GM18951 (cell line): Measurements from ENCODE around the gene TAS2R9.

Source experiments
- POLR2A ChIP-seq: IDR thresholded peaks from 4 replicates; pipeline ENCODE4 v1.6.1; 2011; ENCODE audit warnings: mild to moderate bottlenecking; ENCODE audit not compliant: insufficient read length, insufficient read depth; ENCODE audit errors: extremely low read depth
- in situ Hi-C: fragments of 300-500 bp; cut with MboI; formaldehyde crosslinking; loops from one replicate; pipeline ENCODE4 v1.12.0; 2022; ENCODE audit warnings: low sequenced_read_pairs, mixed read lengths, inconsistent platforms; ENCODE audit not compliant: unreplicated experiment

Gene TAS2R9, protein sequence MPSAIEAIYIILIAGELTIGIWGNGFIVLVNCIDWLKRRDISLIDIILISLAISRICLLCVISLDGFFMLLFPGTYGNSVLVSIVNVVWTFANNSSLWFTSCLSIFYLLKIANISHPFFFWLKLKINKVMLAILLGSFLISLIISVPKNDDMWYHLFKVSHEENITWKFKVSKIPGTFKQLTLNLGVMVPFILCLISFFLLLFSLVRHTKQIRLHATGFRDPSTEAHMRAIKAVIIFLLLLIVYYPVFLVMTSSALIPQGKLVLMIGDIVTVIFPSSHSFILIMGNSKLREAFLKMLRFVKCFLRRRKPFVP

DNA sequence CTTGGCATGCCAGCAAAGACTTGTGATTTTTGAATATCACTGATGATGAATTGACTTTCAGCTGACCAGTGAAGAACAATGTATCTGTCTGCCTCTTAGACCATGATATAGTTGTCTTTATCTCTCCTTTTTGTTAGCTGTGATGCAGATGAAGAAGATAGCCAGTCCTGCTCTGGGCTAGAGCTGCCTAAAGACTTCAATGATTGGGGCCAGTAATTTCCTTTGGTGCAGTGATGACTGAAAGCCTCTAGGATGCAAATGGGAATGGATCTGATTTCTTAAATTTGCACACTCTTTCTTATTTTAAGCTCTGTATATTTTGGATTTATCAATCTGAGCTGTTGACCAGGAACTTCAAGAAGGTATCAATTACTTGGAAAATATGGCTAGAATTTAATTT is at the start of gene TAS2R9:
Gene TAS2R9 (minus strand): TSS at position 101 of the 400 bp plus-strand sequence. CDS start 93 bp downstream, at position 8.
- no peak for TF ChIP-seq POLR2A
- in situ Hi-C loops = no loop called here

DNA sequence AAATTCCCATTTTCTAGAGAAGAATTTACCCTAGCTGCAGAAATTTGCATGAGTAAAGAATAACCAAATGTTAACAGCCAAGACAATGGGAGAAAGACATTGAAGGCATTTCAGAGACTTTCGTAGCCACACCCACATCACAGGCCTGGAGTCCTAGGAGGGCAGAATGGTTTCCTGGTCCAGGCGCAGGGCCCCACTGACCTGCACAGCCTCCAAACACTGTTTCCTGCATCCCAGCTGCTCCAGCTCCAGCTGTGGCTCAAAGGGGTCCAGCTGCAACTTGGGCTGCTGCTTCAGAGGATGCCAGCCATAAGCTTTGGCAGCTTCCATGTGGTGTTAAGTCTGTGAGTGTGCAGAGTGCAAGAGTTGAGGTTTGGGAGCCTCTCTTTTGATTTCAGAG is 45.8 kb upstream of the TAS2R9 start:
- in situ Hi-C loops = no loop called here
- no peak for TF ChIP-seq POLR2A

DNA sequence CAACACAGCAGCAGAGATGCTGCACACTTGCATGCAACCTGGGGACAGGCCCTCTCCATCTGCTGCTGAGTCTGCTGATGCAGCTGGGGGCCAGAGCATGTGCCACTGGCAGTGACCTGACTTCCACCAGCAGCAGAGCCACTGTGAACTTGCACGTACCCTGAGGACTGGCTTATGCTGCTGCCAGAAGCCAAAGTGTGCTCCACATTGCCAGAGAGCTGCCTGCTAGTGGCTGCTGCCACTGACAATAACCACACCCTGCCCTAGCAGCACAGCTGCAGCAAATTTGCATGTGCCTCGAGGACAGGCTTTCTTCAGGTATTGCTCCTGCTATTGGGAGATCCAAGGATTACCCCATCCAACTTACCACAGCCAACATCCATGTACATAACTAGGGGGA is 43.8 kb upstream of the TAS2R9 start:
- no peak for TF ChIP-seq POLR2A
- in situ Hi-C loops = no loop called here

DNA sequence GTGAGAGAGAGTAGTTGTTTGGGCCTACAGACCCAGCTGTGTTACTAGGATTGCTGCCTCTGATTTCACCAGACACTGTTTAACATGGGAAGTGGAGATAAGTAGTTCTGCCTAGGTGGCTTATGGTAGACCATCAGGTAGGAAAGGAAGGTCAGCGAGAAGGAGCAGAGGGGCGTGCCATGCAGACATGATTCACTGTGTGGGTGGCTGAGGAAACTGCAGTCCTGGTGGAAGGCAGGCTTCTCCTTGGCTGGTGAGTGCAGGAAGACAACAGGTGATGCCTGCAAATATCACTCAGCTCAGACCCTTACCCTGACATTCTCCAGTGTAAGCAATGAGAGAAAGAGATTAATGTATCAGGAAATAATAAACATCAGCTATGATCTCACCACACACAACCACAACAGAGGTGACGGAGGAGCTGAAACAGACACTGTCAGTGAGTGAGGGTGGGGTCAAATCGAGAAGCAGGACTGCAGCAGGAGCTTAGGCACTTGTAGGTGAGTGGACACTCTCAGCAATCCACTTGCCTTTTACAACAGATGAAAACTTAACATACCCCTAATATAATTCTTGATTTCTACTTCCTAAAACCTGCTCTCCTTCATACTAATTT is 41.4 kb upstream of the TAS2R9 start:
- in situ Hi-C loops = no loop called here
- no peak for TF ChIP-seq POLR2A

DNA sequence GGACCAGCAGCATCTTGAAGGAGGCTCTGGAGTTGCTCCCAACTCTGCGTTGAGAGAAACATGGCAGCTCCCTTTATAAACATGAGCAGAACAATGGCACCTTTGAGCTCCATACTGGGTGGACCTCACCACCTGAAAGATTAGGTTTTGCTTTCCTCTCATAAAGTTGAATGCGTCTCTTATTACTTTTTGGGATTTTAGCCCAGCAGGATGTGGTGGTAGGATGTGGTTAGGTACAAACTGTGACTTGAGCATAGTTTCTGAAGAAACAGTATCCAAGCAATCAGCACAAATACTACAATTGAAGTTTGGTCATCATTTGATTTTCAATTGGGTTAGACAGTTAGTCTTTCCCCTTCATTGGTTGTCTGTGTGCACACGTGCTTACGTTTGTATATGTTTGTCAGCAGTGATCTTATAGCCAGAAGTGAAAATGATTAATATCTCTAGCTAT is 39.5 kb upstream of the TAS2R9 start, which contains the start of gene PRR4:
Gene PRR4 (minus strand): TSS at position 51 of the 454 bp plus-strand sequence. CDS start 38 bp downstream, at position 13.
- TF ChIP-seq POLR2A = no peak
- in situ Hi-C loops = no loop called here

DNA sequence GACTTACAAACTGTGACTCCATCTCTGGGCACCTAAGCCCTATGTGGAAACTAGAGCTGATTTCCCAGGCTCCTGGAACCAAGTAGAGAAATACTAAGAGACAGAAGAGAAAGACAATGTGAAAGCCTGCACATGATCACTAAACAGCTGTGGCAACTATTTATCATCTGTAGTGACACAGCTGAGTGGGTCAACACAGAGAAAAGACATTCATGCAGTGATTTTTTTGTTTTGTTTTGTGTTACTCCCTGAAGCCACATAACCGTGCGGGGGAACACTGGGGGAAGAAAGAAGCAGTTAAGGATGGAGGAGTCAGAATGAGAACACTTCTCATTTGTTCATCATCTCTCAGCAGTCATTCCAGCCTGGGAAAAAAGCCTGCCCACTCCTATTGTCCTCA is 37.8 kb upstream of the TAS2R9 start:
- in situ Hi-C loops = no loop called here
- TF ChIP-seq POLR2A = no peak

DNA sequence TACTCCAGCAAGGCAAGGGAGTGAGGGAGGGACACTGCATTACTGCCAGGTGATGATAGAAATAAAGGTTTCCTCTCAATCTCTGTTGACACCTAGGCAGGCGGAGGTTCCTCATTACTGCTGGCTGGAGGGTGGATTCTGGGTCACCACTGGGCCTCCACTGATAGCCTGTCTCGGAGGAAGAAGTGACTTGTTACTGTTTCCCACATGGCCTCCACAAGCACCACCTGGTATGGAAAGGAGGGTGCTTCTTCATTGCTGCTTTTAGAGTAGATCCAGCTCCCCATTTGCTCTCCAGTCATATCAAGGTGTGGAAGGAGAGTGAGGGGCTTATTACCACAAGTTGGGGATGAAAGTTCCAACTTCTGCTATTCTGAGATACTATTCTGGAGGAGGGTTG is 32.9 kb upstream of the TAS2R9 start:
- no peak for TF ChIP-seq POLR2A
- in situ Hi-C loops = no loop called here

DNA sequence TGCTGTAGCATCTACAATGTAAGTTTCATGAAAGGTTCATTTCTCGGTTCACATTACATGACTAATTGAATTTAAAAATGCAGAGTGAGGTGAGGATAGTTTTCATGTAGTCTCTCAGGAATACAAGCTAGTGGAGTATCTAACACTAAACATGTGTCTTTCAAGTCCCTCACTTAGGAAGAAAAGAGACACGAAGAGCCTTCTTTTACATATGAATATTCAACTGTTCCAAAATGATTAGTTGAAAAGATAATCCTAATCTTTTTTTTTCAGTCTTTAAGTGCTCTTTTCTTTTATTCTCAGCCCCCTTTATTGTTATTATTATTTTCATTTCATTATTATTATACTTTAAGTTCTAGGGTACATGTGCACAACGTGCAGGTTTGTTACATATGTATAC is 28.5 kb upstream of the TAS2R9 start:
- in situ Hi-C loops = no loop called here

DNA sequence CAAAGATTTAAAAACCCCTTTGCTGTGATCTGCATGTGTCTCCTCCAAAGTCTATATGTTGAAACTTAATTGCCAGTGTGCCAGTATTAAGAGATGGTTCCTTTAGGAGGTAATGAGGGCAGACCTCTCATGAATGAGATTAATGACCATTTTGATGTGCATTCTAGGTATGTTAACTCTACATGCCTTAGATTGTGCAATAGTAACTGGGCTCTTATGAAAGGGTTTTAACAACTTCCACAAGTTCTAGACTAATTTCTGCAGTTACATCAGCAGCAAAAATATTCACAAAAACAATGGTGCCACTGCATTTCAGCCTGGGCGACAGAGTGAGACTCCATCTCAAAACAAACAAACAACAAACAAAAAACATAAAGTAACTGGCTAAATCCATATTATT is 20.0 kb upstream of the TAS2R9 start:
- TF ChIP-seq POLR2A = no peak
- in situ Hi-C loops = no loop called here

More for the DNA sequence above, 28.5 kb upstream of the TAS2R9 start:
- TF ChIP-seq POLR2A = no peak

DNA sequence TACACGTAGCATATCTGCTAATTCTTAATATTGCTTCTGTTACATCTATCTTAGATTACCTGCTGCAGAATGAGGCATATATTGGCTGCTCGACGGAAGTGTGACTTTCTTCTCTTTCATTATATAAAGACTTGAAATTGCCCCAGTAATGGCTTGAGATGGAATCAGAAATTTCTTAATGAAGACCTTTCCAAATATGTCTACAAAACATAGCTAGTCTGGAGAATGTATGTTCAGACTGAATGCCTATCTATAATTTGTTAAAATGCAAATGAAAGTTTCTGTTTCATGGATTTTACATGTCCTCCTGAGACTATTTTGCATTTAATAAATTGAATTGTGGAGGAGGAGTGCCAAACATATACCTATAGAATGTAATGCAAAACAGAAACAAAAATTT is 16.3 kb upstream of the TAS2R9 start, which contains the start of gene TAS2R10:
Gene TAS2R10 (minus strand): TSS at position 101 of the 400 bp plus-strand sequence. CDS start 89 bp downstream, at position 12.
- no peak for TF ChIP-seq POLR2A
- in situ Hi-C loops = no loop called here

DNA sequence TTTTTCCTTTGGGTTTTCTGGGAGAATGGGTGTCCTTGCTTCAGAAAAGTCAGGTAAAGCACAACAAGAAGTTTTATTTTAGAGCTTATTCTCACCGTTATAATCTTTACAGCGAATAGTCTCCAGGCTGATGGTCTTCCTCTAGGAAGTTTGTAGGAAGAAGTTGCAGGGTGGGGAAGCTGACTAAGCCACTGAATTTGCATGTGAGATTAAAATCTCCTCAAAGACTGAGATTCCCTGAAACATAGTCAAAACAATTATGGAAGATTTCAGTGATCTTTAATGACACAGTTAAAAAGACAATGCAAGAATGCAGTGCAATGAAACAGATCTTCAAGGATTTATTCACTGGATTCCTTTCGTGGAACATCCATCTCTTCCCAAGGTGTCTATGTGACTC is 15.0 kb upstream of the TAS2R9 start:
- in situ Hi-C loops = no loop called here

DNA sequence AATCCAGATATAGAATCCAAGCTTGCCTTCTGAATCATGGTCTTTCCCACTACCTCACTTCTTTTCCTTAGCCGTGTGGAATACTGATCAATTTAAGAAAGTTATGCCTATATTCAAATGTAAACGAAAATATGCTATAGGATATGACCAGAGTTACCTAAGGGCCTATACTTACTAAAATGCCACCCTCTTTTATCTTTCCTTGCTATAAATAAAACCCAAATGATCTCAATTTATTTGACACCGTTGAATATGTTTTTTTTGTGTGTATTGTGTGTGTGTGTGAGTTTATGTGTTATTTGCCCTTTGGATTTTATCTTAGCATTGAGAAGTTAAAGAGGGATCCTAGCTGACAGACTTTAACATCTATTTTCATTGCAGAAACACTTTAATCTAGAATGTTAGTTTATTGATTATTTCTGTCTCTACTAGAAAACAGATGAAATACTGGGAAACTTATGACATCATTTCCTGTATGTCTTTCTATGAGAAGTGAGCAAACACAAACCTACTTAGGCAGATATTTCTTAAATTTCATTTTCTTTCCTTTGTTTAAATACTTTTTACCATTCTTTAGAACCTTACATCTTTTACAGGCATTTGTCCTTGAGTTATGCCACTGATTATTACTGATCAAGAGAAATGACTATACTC is 2.0 kb upstream of the TAS2R9 start:
- TF ChIP-seq POLR2A = no peak
- in situ Hi-C loops = no loop called here

More for the DNA sequence above, 15.0 kb upstream of the TAS2R9 start:
- TF ChIP-seq POLR2A = no peak

DNA sequence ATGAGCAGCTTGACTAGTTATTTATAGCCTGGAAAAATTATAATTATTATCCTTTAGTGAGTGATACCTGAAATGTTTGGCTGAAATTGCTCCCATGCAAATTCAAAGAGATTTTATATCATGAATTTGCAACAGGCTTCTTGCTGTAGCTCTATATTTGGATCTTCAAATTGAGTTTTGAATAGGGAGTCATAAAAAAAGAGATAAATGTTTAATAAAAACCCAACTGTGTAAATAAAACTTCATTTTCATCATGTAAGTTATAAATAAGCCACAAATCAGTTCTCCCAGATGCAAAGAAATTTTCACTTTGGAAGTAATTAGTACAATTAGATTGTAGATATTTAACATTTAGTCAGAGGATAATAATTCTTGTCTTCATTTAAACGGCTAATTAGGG is 2.8 kb downstream of the TAS2R9 start, which contains the start of gene TAS2R8:
Gene TAS2R8 (minus strand): TSS at position 101 of the 400 bp plus-strand sequence. CDS start 306 bp downstream, outside the sequence.
- in situ Hi-C loops = no loop called here
- no peak for TF ChIP-seq POLR2A
